NCI-H2029 treated with DMSO at 0.1 percent for 48 hours (cell line): ENCODE data around the gene POM121L12.

ENCODE experiments used
- DNase-seq: peaks from one replicate; lab custom pipeline; 2025; lab: John Stamatoyannopoulos, UW

The POM121L12 gene

DNA sequence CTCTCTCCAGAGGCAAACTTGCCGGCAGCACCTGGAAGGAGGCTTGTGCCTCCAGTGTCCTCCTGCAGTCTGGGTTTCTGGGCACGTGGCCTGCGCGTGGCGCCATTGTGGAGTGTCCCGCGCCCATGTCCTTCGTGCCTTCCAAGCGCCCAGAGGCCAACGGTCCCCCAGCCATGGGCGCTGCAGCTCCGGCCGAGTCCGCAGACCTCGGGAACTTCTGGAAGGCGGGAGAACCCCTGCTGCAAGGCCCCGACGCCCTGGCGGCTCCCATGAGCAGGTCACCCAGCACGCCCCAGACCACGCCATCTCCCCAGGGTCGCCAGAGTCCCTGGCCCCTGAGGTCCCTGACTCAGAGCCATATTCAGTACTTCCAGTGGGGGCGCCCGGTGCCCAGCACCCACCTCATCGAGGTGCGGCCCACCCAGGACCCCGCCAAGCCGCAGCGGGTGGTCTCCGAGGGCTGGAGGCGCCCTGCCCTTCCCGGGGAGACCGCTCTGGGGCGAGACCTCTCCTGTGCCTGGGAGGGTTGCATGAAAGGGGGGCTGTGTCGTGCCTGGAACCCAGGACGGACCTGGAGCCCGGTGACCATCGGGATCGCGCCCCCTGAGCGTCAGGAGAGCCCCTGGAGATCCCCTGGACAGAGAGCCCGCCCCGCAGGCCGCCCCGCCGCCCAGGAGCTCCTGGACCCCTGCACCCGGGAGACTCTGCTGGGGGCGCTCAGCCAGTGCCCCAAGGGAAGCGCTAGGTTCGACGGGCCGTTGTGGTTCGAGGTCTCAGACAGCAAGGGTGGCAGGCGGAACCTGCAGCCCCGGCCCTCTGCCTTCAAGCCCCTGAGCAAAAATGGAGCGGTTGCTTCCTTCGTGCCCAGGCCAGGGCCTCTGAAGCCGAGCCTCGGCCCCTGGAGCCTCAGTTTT is at the start of gene POM121L12:
Gene POM121L12, plus strand, starts transcription at position 135 of the 914 bp plus-strand sequence. Its CDS starts 39 bp downstream, at position 174.
- no peak for DNase-seq

GRCh38 chr7:52992001-52992400 is 43.4 kb upstream of the POM121L12 start:
- DNase-seq, result no peak

DNA sequence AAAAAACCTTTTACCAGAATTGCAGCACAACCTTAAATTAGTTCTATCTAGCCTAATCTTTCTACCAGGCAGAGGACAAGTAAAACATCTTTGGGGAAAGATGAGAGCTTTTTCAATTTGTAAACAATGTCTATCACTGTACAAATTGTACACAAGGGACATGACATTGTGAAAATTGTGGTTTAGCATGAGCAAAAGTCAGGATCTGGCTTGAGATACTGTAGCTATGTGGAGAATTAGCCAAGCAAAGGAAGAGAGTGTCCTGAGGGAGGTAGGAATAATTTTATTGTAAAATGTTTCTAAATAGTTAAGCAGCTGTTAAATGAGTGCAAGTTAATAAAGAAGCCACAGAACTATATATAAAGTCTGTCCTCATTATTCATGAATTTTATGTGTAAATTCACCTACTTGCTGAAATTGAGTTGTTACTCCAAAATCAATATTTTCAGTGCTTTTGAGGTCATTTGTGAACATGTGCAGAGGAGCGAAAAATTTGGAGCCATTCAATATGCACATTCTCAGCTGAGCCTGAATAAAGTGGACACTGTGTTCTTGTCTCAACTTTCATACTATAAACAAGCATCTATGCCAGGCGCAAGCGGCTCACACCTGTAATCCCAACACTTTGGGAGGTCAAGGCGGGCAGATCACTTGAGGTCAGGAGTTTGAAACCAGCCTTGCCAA is 42.8 kb upstream of the POM121L12 start:
- no peak for DNase-seq

GRCh38 chr7:52995676-52996075 is 39.8 kb upstream of the POM121L12 start:
- DNase-seq, result no peak

- no peak for DNase-seq
These were observed 34.2 kb upstream of the POM121L12 start for GRCh38 chr7:53001221-53001620.

GRCh38 chr7:53002389-53002788 is 33.0 kb upstream of the POM121L12 start:
- DNase-seq, result no peak

DNA sequence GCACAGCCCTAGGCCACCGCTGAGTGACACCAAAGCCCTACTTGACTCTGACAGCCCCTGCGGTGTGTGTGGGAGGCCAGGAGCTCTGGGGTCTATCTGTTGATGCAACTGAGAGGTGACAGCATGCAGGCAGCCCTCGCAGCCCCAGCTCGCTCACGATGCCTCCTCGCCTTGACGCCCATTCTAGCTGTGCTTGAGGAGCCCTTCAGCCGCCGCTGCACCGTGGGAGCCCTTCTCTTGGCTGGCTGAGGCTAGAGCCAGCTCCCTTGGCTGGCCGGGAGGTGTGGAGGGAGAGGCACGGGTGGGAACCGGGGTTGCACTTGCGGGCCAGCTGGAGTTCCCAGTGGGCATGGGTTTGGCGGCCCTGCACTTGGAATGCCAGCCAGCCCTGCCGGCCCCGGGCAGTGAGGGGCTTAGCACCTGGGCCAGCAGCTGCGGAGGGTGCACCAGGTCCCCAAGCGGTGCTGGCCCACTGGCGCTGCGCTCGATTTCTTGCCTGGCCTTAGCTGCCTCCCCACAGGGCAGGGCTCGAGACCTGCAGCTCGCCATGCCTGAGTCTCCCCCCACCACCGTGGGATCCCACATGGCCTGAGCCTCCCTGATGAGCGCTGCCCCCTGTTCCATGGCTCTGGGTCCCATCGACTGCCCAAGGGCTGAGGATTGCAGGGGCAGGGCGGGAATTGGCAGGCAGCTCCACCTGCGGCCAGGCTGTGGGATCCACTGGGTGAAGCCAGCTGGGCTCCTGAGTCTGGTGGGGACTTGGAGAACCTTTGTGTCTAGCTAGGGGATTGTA is 31.6 kb upstream of the POM121L12 start:
- no peak for DNase-seq

- no peak for DNase-seq
These were observed 21.5 kb upstream of the POM121L12 start for GRCh38 chr7:53013925-53014324.

DNA sequence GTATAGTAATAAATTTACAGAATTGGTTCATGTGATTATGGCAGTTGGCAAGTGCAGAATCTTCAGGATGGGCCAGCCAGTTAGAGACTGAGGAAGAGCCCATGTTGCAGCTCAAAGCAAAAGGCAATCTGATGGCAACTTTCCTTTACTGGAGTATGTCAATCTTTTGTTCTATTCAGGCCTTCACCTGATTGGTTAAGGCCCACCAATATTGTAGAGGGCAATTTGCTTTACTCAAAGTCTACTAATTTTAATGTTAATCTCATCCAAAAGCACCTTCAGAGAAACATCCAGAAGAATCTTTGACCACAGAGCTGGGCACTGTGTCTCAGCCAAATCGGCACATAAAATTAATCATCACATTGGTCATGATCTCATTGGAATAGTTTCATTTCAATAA is 20.0 kb upstream of the POM121L12 start:
- no peak for DNase-seq

DNA sequence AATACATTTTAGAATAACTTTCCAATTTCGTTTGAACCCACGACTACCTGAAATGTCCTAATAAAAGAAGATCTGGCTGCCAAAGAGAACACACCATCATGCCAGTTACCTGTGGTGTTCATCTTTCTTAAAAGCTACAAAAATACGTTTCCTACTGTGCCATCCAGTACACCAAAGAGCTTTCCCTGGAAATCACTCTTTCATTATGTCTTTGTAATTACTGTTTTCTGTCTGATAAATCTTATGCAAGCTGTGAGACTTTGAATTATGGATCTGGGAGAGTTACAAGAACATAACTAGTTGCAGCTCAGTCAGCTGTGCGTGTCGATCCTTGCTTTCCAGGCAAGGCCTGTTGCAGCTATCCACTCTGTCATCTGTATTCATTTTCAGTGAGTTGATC is 12.5 kb upstream of the POM121L12 start:
- DNase-seq, result no peak

DNA sequence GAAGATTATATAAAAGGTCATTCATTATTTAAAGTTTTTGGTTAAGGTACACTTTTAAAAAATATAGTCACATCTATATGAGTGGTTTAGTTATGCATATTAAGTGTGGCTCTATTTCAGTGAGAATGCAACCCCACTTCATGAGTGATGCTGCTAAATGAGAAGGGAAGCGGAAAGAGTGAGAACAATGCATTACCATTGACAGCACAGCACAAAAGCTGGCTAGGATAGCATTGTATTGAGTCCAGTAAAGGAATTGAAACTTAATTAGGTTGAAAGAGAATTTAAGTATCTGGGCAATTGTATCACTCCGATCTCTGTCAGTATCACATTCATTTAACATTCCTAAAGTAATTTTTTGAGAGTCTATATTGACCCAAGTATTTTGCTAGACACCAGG is 13.2 kb downstream of the POM121L12 start:
- DNase-seq, result no peak

GRCh38 chr7:53050433-53050832 is 15.0 kb downstream of the POM121L12 start:
- no peak for DNase-seq

DNA sequence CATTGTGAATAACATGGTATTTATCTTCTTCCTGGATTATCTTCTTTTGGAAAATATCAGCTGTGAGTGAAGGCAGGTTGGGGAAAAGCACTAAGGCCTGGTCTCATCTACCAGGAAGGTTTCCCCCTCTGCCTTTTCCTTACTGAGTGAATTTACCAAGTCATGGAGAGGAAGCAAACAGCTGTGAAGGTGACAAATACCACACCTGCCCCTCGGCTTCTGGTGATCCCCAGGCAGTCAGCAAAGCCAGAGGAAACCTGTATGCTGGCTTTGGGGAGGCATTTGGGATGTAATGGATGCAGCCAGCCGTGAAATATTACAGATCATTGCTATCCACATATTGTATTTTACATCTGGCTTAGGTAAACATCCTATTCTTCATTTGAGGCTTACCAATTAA is 24.2 kb downstream of the POM121L12 start:
- no peak for DNase-seq

DNA sequence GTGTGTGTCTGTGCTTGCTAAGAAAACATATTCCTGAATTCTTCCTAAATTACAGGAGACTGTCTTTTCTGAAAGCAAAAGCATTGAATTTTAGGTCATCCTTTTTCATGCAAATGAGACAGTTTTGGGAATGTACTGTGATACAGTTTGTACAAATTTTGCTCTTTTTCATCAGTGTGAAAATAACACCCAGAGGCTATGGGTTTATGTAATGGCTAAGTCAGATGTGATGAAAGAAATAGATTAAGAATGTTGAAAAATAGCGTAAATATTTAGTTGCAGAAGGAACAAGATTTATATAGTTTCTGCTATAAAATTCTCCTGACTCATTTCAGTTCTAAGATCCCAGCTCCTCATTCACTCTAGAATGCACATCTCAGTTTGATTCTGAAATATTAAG is 24.6 kb downstream of the POM121L12 start:
- no peak for DNase-seq

DNA sequence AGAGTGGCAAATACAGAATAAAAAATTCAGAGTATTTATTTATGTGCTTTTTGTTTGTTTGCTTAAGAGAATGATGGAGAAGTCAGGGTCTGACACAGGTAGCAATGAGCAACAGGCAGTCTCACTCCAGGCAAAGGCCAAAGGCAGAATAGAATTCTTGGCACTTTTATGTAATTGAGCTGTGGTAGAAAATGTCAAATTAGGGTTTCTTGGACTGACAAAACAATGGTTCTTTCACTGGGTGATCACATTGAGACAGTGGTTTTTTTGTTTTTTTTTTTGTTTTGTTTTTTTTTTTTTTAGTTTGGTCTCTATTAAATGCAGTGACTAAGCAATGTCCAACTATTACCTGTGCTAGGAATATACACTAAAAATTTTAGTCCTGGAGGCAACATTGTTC is 27.4 kb downstream of the POM121L12 start:
- DNase-seq, result no peak

DNA sequence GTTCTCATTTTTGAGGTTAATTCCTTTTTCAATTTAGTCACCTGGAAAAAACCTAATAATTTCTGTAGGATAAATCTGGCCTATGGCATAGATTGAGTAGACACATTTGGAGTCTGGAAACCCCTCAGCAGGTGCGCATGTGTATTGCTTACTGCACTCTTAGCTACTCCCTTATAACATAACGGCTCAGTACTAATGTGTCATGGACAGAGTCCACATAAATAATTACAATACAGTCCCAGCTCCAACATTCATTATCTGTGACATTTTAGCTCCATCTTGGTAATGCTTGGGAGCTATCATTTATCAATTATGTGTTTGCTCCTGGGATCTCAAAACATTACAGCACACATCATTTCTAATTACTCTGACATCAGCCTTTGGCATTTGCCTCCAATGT is 33.2 kb downstream of the POM121L12 start:
- no peak for DNase-seq

- no peak for DNase-seq
These were observed 35.5 kb downstream of the POM121L12 start for GRCh38 chr7:53070883-53071282.
